Measurements from ENCODE around the gene PRDM16. TPM values are rescaled to one million over a fixed set of nuclear protein-coding genes. Genes with fewer than 3 reads are reported as not detected.
A peak's percentile ranks its signal among the peaks of the same experiment; 100 is the strongest.

The PRDM16 gene
- total RNA-seq, 1 experiment from 2014 or later = 5.3 TPM

DNA sequence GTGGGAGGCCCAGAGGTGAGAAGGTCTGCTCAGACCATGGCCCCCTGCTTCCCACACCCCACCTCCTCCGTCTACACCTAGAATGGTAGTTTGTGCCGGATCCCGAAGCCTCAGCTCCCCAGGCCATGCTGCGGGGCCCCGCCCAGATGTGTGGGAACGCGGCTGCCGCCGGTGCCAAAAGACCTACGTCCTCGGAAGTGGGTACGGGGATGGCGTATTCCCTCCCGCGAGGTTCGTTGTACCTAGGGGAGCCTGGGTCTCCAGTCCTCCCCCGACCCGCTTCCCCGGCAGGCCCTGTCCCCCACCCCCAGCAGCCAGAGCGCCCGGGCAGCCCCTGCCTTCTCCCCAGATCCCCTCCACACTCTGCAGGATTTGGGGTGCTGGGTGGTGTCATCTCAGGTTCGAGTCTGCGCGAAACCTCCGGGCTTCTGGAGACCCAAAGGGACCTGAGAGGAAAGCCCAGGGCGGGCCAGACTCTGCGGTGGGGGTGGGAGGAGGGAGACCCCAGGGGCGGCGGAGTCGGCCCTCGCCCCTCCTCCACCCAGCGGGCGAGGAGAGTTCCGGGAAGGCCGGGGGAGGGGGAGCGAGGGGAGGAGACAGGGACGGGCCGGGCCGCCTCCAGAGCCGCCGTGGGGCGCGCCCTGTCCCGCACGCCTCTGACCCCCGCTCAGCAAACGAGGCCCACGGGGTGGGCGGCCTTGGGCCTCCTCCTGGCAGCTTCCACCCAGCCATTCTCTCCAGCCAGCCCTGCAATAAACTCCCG, 6.2 kb upstream of the PRDM16 start:
- BruUV-seq (replicated peaks) = no TSS peak
- no peak overlapping the region for H3K4me3 Mint-ChIP-seq (ENCODE audit: unreplicated experiment)

GRCh38 chr1:3063379-3064295, 5.4 kb upstream of the PRDM16 start:
- Mint-ChIP-seq H3K27ac (ENCODE audit: unreplicated experiment) (no peak overlapping the region), H3K9me3 (ENCODE audit: unreplicated experiment) (no peaks in the 10 kb centered on the region), H3K27me3 (ENCODE audit: insufficient read depth, unreplicated experiment) (peaks cover 6% of the 10 kb centered on the region), H3K4me3 (ENCODE audit: unreplicated experiment) (no peak overlapping the region), H3K36me3 (ENCODE audit: insufficient read depth, unreplicated experiment) (no peaks in the 10 kb centered on the region), H3K4me1 (ENCODE audit: low read depth, unreplicated experiment) (no peaks in the 10 kb centered on the region)
- no peaks in the 10 kb centered on the region for H3K9me3 ChIP-seq
- TF ChIP-seq, protein P1, sequence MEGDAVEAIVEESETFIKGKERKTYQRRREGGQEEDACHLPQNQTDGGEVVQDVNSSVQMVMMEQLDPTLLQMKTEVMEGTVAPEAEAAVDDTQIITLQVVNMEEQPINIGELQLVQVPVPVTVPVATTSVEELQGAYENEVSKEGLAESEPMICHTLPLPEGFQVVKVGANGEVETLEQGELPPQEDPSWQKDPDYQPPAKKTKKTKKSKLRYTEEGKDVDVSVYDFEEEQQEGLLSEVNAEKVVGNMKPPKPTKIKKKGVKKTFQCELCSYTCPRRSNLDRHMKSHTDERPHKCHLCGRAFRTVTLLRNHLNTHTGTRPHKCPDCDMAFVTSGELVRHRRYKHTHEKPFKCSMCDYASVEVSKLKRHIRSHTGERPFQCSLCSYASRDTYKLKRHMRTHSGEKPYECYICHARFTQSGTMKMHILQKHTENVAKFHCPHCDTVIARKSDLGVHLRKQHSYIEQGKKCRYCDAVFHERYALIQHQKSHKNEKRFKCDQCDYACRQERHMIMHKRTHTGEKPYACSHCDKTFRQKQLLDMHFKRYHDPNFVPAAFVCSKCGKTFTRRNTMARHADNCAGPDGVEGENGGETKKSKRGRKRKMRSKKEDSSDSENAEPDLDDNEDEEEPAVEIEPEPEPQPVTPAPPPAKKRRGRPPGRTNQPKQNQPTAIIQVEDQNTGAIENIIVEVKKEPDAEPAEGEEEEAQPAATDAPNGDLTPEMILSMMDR (IDR thresholded peaks at IDR 0.05; ENCODE audit: insufficient read depth in 1 of 2, low read depth in 1 of 2, low read length in 1 of 2, severe bottlenecking in 1 of 2, unreplicated experiment in 1 of 2) = no peak
- no peaks in the 10 kb centered on the region for H3K27me3 ChIP-seq (replicated peaks; ENCODE audit: control insufficient read depth, insufficient read depth, low read length)
- ChIA-PET CTCF (no interaction called here), POLR2A (no interaction called here)
- DNase-seq = peak in 1 of 2 experiments; percentile 19
- no peaks in the 10 kb centered on the region for H3K36me3 ChIP-seq (ENCODE audit: control insufficient read depth, insufficient read depth, low read length)
- BruUV-seq (replicated peaks) = no TSS peak
- intact Hi-C loops (cut with micrococcal nuclease; ENCODE audit: unreplicated experiment) = no loop called here
- H3K4me1 ChIP-seq = no peaks in the 10 kb centered on the region
- H3K4me3 ChIP-seq (ENCODE audit: low read depth, low read length) = peak overlapping the region; percentile 27

More for the DNA sequence above, 6.2 kb upstream of the PRDM16 start:
- no peaks in the 10 kb centered on the region for H3K4me1 Mint-ChIP-seq (ENCODE audit: low read depth, unreplicated experiment)
- Histone ChIP-seq H3K27me3 (replicated peaks; ENCODE audit: control insufficient read depth, insufficient read depth, low read length) (no peaks in the 10 kb centered on the region), H3K4me3 (ENCODE audit: low read depth, low read length) (no peak overlapping the region), H3K9me3 (no peaks in the 10 kb centered on the region), H3K4me1 (no peaks in the 10 kb centered on the region), H3K36me3 (ENCODE audit: control insufficient read depth, insufficient read depth, low read length) (no peaks in the 10 kb centered on the region)
- H3K27me3 Mint-ChIP-seq (ENCODE audit: insufficient read depth, unreplicated experiment) = peaks cover 10% of the 10 kb centered on the region
- peak in 1 of 2 experiments; percentile 12 for DNase-seq
- CTCF ChIA-PET = no interaction called here
- POLR2A ChIA-PET = no interaction called here
- H3K9me3 Mint-ChIP-seq (ENCODE audit: unreplicated experiment) = no peaks in the 10 kb centered on the region
- intact Hi-C loops (cut with micrococcal nuclease; ENCODE audit: unreplicated experiment) = no loop called here
- TF ChIP-seq, protein P1 (IDR thresholded peaks at IDR 0.05; ENCODE audit: insufficient read depth in 1 of 2, low read depth in 1 of 2, low read length in 1 of 2, severe bottlenecking in 1 of 2, unreplicated experiment in 1 of 2) = no peak
- H3K27ac Mint-ChIP-seq (ENCODE audit: unreplicated experiment) = no peak overlapping the region
- no peaks in the 10 kb centered on the region for H3K36me3 Mint-ChIP-seq (ENCODE audit: insufficient read depth, unreplicated experiment)

GRCh38 chr1:3064296-3064850, 4.6 kb upstream of the PRDM16 start:
- BruUV-seq (replicated peaks) = no TSS peak
- Mint-ChIP-seq H3K9me3 (ENCODE audit: unreplicated experiment) (no peaks in the 10 kb centered on the region), H3K36me3 (ENCODE audit: insufficient read depth, unreplicated experiment) (no peaks in the 10 kb centered on the region), H3K4me3 (ENCODE audit: unreplicated experiment) (no peak overlapping the region), H3K27me3 (ENCODE audit: insufficient read depth, unreplicated experiment) (peaks cover 2% of the 10 kb centered on the region), H3K27ac (ENCODE audit: unreplicated experiment) (no peak overlapping the region), H3K4me1 (ENCODE audit: low read depth, unreplicated experiment) (no peaks in the 10 kb centered on the region)
- intact Hi-C loops (cut with micrococcal nuclease; ENCODE audit: unreplicated experiment) = no loop called here
- POLR2A ChIA-PET = no interaction called here
- CTCF ChIA-PET = no interaction called here
- Histone ChIP-seq H3K36me3 (ENCODE audit: control insufficient read depth, insufficient read depth, low read length) (no peaks in the 10 kb centered on the region), H3K4me3 (ENCODE audit: low read depth, low read length) (no peak overlapping the region), H3K9me3 (no peaks in the 10 kb centered on the region), H3K27me3 (replicated peaks; ENCODE audit: control insufficient read depth, insufficient read depth, low read length) (no peaks in the 10 kb centered on the region), H3K4me1 (no peaks in the 10 kb centered on the region)
- DNase-seq = peak in 1 of 2 experiments; percentile 12
- TF ChIP-seq, protein P1 (IDR thresholded peaks at IDR 0.05; ENCODE audit: insufficient read depth in 1 of 2, low read depth in 1 of 2, low read length in 1 of 2, severe bottlenecking in 1 of 2, unreplicated experiment in 1 of 2) = no peak
